SK-N-SH treated with all-trans-retinoic acid at 6 μM for 48 hours (cell line): ENCODE results near the gene SH3TC1.

Source experiments
- CSRNP3 ChIP-seq: fragments of 250-450 bp; sonication (Bioruptor Pico); IDR thresholded peaks from 2 replicates; pipeline ENCODE4 v1.5.1; 2021; ENCODE audit warnings: mild to moderate bottlenecking, moderate library complexity
- GLIS3 ChIP-seq: fragments of 250-450 bp; sonication (Bioruptor Pico); IDR thresholded peaks from 2 replicates; pipeline ENCODE4 v1.5.0; 2020; ENCODE audit warnings: mild to moderate bottlenecking, moderate library complexity
- OSR1 ChIP-seq: fragments of 250-450 bp; sonication (Bioruptor Pico); IDR thresholded peaks from 2 replicates; pipeline ENCODE4 v1.8.0; 2022; ENCODE audit warnings: moderate library complexity, mild to moderate bottlenecking, inconsistent platforms
- PATZ1 ChIP-seq: fragments of 250-450 bp; sonication (Bioruptor Pico); IDR thresholded peaks from 2 replicates; pipeline ENCODE4 v1.8.0; 2020; ENCODE audit warnings: mild to moderate bottlenecking, moderate library complexity, borderline replicate concordance
- TCF4 ChIP-seq: fragments of 250-450 bp; sonication (Bioruptor Pico); IDR thresholded peaks from 2 replicates; pipeline ENCODE4 v1.8.0; 2021; ENCODE audit warnings: mild to moderate bottlenecking, moderate library complexity, borderline replicate concordance
- TOX ChIP-seq: fragments of 250-450 bp; sonication (Bioruptor Pico); IDR thresholded peaks from 2 replicates; pipeline ENCODE4 v1.8.0; 2021; ENCODE audit warnings: mild to moderate bottlenecking, moderate library complexity, borderline replicate concordance
- TSHZ2 ChIP-seq: fragments of 250-450 bp; sonication (Bioruptor Pico); IDR thresholded peaks from 2 replicates; pipeline ENCODE4 v1.5.0; 2020; ENCODE audit warnings: mild to moderate bottlenecking, moderate library complexity
- ZFP3 ChIP-seq: fragments of 250-450 bp; sonication (Bioruptor Pico); IDR thresholded peaks from 2 replicates; pipeline ENCODE4 v1.5.0; 2020; ENCODE audit warnings: mild to moderate bottlenecking, moderate library complexity
- ZNF565 ChIP-seq: fragments of 450-650 bp; formaldehyde crosslinking; conservative IDR thresholded peaks from 2 replicates; pipeline ENCODE4 v1.5.0; 2020; ENCODE audit warnings: low read depth, mild to moderate bottlenecking, moderate library complexity
- ZNF70 ChIP-seq: fragments of 450-650 bp; formaldehyde crosslinking; IDR thresholded peaks from 2 replicates; pipeline ENCODE4 v1.5.0; 2020; ENCODE audit warnings: mild to moderate bottlenecking, moderate library complexity

GRCh38 chr4:8209181-8209874, 10.2 kb downstream of the SH3TC1 start:
- no peak for TF ChIP-seq TCF4 (CRISPR knock-in tag)
- no peak for TF ChIP-seq TSHZ2
- TF ChIP-seq GLIS3 (CRISPR knock-in tag) = no peak
- no peak for TF ChIP-seq ZFP3
- TF ChIP-seq TOX (CRISPR knock-in tag) = no peak
- TF ChIP-seq OSR1 (CRISPR knock-in tag) = no peak
- TF ChIP-seq PATZ1 (CRISPR knock-in tag) = no peak
- no peak for TF ChIP-seq ZNF70 (CRISPR knock-in tag)
- no peak for TF ChIP-seq ZNF565 (CRISPR knock-in tag)
- no peak for TF ChIP-seq CSRNP3 (CRISPR knock-in tag)
